Measurements from ENCODE around the gene CLK4. TPM values are rescaled to one million over a fixed set of nuclear protein-coding genes. Genes with fewer than 3 reads are reported as not detected.

CLK4 gene
- total RNA-seq (ENCODE audit: low replicate concordance) = 21.4 and 42.6 TPM in 2 replicates
- long read RNA-seq, transcript CLK4-201 (13 exons, 2,568 nt) = major isoform, 41 of 108 reads
- long read RNA-seq, partial matches to known transcripts = 10 of 108 reads
- long read RNA-seq, other reads (novel, unspliced or antisense) = 52 of 108 reads

DNA sequence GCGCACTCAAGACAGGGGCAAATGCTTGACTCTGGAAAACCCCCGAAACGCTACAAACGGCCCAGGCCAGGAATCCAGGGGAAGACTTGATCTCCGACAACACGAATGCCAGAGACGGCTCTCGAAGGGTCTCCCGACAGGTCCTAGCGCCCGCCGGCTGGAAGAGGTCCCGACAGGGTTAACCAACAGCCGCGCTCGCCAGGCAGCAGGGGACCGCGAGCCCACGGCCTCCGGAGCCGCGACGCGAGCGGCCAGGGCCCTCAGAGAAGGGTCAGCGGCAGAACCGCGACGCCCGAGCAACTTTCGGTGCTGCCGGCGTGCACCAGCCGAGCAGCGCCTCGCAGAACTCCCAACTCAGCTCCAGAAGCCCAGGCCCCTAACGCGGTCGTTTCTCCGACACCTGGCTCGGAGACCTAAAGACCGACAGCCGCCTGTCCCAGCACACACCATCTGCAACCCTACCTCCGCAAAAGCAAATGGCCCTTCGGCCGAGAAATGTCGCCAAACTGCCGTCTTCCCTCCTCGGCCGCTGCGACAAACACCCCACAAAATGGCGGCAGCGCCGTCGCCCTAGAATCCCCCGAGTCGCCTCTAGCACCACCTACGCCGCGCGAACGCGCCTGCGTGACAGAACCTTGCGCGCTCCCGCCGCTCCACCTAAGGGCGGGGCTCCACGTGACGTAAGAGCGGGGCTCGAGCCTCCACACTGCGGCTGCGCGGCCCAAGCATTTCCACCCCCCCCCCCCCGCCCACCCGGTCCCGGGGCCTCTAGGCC is at the start of gene CLK4:
CLK4 (minus strand) TSS at position 567 of the 775 bp plus-strand sequence. CDS start 3,634 bp downstream, outside the sequence.
- Mint-ChIP-seq H3K4me3 (peak within 1 kb of the TSS; percentile 95), H3K27ac (peak within 1 kb of the TSS; percentile 99), H3K9me3 (no peaks in the 10 kb centered on the region), H3K27me3 (no peaks in the 10 kb centered on the region), H3K4me1 (ENCODE audit: unreplicated experiment) (peaks cover 32% of the 10 kb centered on the region), H3K36me3 (peaks cover 5% of the 10 kb centered on the region)
- DNase-seq (ENCODE audit: extremely low spot score, unreplicated experiment) = peak; percentile 96
- TF ChIP-seq, protein P1, sequence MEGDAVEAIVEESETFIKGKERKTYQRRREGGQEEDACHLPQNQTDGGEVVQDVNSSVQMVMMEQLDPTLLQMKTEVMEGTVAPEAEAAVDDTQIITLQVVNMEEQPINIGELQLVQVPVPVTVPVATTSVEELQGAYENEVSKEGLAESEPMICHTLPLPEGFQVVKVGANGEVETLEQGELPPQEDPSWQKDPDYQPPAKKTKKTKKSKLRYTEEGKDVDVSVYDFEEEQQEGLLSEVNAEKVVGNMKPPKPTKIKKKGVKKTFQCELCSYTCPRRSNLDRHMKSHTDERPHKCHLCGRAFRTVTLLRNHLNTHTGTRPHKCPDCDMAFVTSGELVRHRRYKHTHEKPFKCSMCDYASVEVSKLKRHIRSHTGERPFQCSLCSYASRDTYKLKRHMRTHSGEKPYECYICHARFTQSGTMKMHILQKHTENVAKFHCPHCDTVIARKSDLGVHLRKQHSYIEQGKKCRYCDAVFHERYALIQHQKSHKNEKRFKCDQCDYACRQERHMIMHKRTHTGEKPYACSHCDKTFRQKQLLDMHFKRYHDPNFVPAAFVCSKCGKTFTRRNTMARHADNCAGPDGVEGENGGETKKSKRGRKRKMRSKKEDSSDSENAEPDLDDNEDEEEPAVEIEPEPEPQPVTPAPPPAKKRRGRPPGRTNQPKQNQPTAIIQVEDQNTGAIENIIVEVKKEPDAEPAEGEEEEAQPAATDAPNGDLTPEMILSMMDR (conservative IDR thresholded peaks at IDR 0.05) = no peak

DNA sequence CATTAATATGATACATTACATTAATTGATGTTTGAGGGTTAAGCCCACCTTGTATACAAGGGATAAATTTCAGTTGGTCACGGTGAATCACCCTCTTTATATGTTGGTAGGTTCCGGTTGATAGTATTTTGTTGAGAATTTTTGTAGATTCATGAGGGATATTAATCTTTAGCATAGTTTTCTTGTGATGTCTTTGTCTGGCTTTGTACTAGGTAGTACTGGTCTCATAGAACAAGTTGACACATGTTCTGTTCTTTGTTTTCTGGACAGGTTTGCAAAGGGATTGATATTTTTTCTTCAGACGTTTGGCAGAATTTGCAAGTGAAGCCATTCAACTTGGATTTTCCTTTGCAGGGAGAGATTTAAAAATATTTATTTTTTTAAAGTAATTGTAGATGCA is 49.1 kb upstream of the CLK4 start:
- H3K27ac Mint-ChIP-seq = no peak overlapping the region
- H3K9me3 Mint-ChIP-seq = no peaks in the 10 kb centered on the region
- no peaks in the 10 kb centered on the region for H3K27me3 Mint-ChIP-seq
- no peak for DNase-seq (ENCODE audit: extremely low spot score, unreplicated experiment)
- peaks cover 10% of the 10 kb centered on the region for H3K4me1 Mint-ChIP-seq (ENCODE audit: unreplicated experiment)
- TF ChIP-seq, protein P1 (conservative IDR thresholded peaks at IDR 0.05) = no peak
- no peaks in the 10 kb centered on the region for H3K36me3 Mint-ChIP-seq
- H3K4me3 Mint-ChIP-seq = no peak overlapping the region

DNA sequence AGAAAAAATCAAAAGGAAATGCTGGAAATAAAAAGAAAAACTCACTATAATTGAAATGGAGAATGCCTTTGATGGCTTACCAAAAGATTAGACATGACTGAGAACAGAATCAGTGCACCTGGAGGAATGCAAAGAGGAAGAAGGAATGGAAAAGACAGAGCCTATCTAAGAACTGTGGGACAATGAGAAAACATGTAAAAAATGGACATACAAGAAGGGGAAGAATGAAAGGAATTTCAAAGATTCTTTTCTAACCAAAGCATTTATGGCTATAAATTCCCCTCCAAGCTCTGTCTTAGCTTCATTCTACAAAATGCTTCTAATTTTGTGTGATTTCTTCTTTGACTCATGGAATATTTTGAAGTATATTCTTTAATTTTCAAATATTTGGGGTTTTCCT is 47.5 kb upstream of the CLK4 start:
- no peak for DNase-seq (ENCODE audit: extremely low spot score, unreplicated experiment)
- H3K9me3 Mint-ChIP-seq = no peaks in the 10 kb centered on the region
- TF ChIP-seq, protein P1 (conservative IDR thresholded peaks at IDR 0.05) = no peak
- peaks cover 10% of the 10 kb centered on the region for H3K4me1 Mint-ChIP-seq (ENCODE audit: unreplicated experiment)
- H3K27ac Mint-ChIP-seq = no peak overlapping the region
- H3K27me3 Mint-ChIP-seq = peaks cover 7% of the 10 kb centered on the region
- H3K36me3 Mint-ChIP-seq = no peaks in the 10 kb centered on the region
- H3K4me3 Mint-ChIP-seq = no peak overlapping the region

DNA sequence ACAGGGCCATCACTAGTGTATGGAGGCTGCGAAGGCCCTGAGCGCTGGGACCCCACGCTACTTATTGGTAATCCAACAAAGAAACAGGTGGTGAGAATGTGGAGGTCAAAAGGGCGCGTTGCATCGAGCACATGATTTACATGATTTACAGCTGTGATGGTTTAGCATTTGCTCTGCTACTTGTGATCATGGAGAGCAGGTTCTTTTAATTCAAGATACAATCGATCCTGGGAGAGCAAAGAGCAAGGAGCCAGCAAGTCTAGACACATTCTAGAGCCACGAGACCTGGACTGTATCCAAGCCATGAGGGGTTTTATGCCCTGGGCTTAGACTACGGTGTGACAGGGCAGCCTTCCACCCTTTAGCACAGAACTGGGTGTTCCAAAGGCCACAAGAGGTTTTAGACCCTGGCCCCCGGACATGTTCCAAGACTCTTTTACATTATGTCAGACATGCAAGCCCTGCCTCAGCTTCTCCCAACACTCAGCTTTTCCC is 47.0 kb upstream of the CLK4 start:
- Mint-ChIP-seq H3K4me1 (ENCODE audit: unreplicated experiment) (peaks cover 10% of the 10 kb centered on the region), H3K4me3 (no peak overlapping the region), H3K27me3 (peaks cover 11% of the 10 kb centered on the region), H3K36me3 (no peaks in the 10 kb centered on the region), H3K27ac (no peak overlapping the region), H3K9me3 (peaks cover 4% of the 10 kb centered on the region)
- TF ChIP-seq, protein P1 (conservative IDR thresholded peaks at IDR 0.05) = no peak
- DNase-seq (ENCODE audit: extremely low spot score, unreplicated experiment) = no peak

DNA sequence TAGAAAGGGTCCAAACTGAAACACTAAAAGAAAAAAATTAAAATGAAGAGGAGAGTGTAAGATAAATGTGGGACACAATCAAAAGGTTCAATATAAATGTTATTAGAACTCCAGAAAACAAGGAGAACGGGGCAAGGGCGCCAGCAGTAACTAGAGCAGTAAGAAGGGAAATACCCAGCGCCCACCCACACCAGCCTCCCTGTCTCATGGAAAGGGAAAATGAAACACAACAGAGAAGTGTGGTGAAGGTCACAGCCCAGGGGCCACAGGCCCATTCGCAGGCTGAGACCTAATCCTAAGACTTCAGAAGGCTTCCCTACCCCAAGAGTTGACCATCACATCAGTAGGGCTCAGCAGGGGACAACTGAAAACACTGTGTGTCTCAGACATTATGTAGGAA is 45.8 kb upstream of the CLK4 start:
- Mint-ChIP-seq H3K9me3 (peaks cover 4% of the 10 kb centered on the region), H3K36me3 (peaks cover 4% of the 10 kb centered on the region), H3K4me1 (ENCODE audit: unreplicated experiment) (peaks cover 14% of the 10 kb centered on the region), H3K27me3 (peaks cover 11% of the 10 kb centered on the region), H3K27ac (no peak overlapping the region), H3K4me3 (no peak overlapping the region)
- no peak for DNase-seq (ENCODE audit: extremely low spot score, unreplicated experiment)
- TF ChIP-seq, protein P1 (conservative IDR thresholded peaks at IDR 0.05) = no peak
